Kidney (tissue), 14 donors: ENCODE data around the gene NRIP3. TPM values are rescaled to one million over a fixed set of nuclear protein-coding genes. Genes with fewer than 3 reads are reported as not detected.

ENCODE experiments used
- DNase-seq, 5 donors: peaks; one replicate each; pipeline ENCODE4 v3.0.0-alpha.2; 2013 to 2020
- FAIRE-seq: peaks from 2 replicates; lab custom pipeline; 2012; peaks lifted over from hg19 to GRCh38; lab: Jason Lieb, UNC
- H3K27ac ChIP-seq, 2 donors: one replicate each; pipeline ENCODE4 v1.7.0; 2013; ENCODE audit warnings: low read depth in 2 of 2, low read length in 2 of 2, inconsistent platforms in 1 of 2
- H3K27me3 ChIP-seq: one replicate; pipeline ENCODE4 v1.7.1; 2013; ENCODE audit warnings: low read length, inconsistent platforms; ENCODE audit not compliant: control insufficient read depth, insufficient read depth
- H3K36me3 ChIP-seq, 3 donors: one replicate each; pipeline versions ENCODE4 v1.7.0 to v1.7.1; 2013; ENCODE audit warnings: low read length in 3 of 3, control low read depth in 1 of 3, inconsistent platforms in 1 of 3; ENCODE audit not compliant: insufficient read depth in 3 of 3, control insufficient read depth in 2 of 3
- H3K4me1 ChIP-seq, 3 donors: one replicate each; pipeline versions ENCODE4 v1.7.0 to v1.7.1; 2013; ENCODE audit warnings: low read length in 3 of 3, inconsistent platforms in 1 of 3, low read depth in 1 of 3; ENCODE audit not compliant: control insufficient read depth in 2 of 3, insufficient read depth in 2 of 3
- H3K4me3 ChIP-seq, 3 donors: one replicate each; pipeline versions ENCODE4 v1.7.0 to v1.8.1; 2013; ENCODE audit warnings: low read length in 3 of 3, control low read depth in 1 of 3, inconsistent platforms in 1 of 3
- H3K9ac ChIP-seq, 3 donors: one replicate each; pipeline versions ENCODE4 v1.7.0 to v1.7.1; 2013; ENCODE audit warnings: low read length in 3 of 3, control low read depth in 1 of 3, inconsistent platforms in 1 of 3
- H3K9me3 ChIP-seq, 3 donors: one replicate each; pipeline versions ENCODE4 v1.7.0 to v1.7.1; 2013; ENCODE audit warnings: low read length in 3 of 3, control low read depth in 1 of 3, inconsistent platforms in 1 of 3; ENCODE audit not compliant: control insufficient read depth in 2 of 3, insufficient read depth in 1 of 3
- CTCF ChIP-seq: IDR thresholded peaks from 3 replicates; pipeline ENCODE4 v1.5.1; 2012; ENCODE audit warnings: mild to moderate bottlenecking, moderate library complexity, borderline replicate concordance; ENCODE audit not compliant: insufficient read depth; ENCODE audit errors: extremely low read depth
- intact Hi-C: fragments of 100-400 bp; cut with DNase I; formaldehyde crosslinking; loops from one replicate; pipeline ENCODE4 v1.11.1; 2022
- polyA plus RNA-seq: library from polyadenylated mRNA; stranded (reverse); fragments of 350-450 nt; fragmentation: Illumina TruSeq; extraction: RNeasy Lipid Tissue Mini Kit (QIAGEN cat#74804); gene quantifications from one replicate; pipeline ENCODE4 v1.2.3, GENCODE V29; 2014; ENCODE audit warnings: low read depth, low replicate concordance; ENCODE audit not compliant: insufficient read depth
- total RNA-seq: library from RNA; stranded (reverse); fragmentation: NEBNext Ultra II Directional; extraction: Animal tissue kit (Norgen Biotek cat#: 25700); gene quantifications from one replicate; pipeline ENCODE4 v1.2.1, GENCODE V29; 2021
- donor health status: control.
- donor health status: control.
- donor health status: control.
- donor health status: control.
- donor health status: control.
- donor health status: DM: yes; HTN: yes; CAD: no.
- donor health status: Normal renal cell carcinoma (clear cell type).

Gene NRIP3
- total and polyA plus RNA-seq, 2 donors from 2014 or later: 1.1 to 1.6 TPM

GRCh38 chr11:8934742-8935488, 68.9 kb downstream of the NRIP3 start:
- FAIRE-seq: no peak

GRCh38 chr11:8933931-8934330, 69.9 kb downstream of the NRIP3 start:
- H3K27ac ChIP-seq: no peak overlapping the region
- H3K9me3 ChIP-seq: no peaks in the 10 kb centered on the region
- no peaks in the 10 kb centered on the region for H3K36me3 ChIP-seq
- FAIRE-seq (no peak), DNase-seq (no peak)
- TF ChIP-seq CTCF: no peak
- H3K27me3 ChIP-seq: no peaks in the 10 kb centered on the region
- intact Hi-C loops: no loop called here
- H3K9ac ChIP-seq: no peak overlapping the region
- no peaks in the 10 kb centered on the region for H3K4me1 ChIP-seq
- no peak overlapping the region for H3K4me3 ChIP-seq

More at GRCh38 chr11:8934742-8935488, 68.9 kb downstream of the NRIP3 start:
- TF ChIP-seq CTCF: no peak
- Histone ChIP-seq H3K36me3 (no peaks in the 10 kb centered on the region), H3K4me3 (no peak overlapping the region), H3K9me3 (no peaks in the 10 kb centered on the region), H3K4me1 (no peaks in the 10 kb centered on the region), H3K27me3 (no peaks in the 10 kb centered on the region), H3K9ac (no peak overlapping the region), H3K27ac (no peak overlapping the region)
- intact Hi-C loops: no loop called here
- no peak for DNase-seq

GRCh38 chr11:8932564-8933180, 71.1 kb downstream of the NRIP3 start, which contains the start of gene C11orf16:
Gene C11orf16, minus strand, starts transcription at chr11:8932947. Its CDS starts 639 bp downstream, at chr11:8932308.
- peak in 2 of 5 donors; percentile 39 to 40 for DNase-seq
- Histone ChIP-seq H3K27me3 (no peaks in the 10 kb centered on the region), H3K4me3 (no peak within 1 kb of the TSS), H3K27ac (no peak within 1 kb of the TSS), H3K36me3 (no peaks in the 10 kb centered on the region), H3K4me1 (no peaks in the 10 kb centered on the region), H3K9me3 (no peaks in the 10 kb centered on the region), H3K9ac (no peak within 1 kb of the TSS)
- TF ChIP-seq CTCF: no peak
- intact Hi-C loops: no loop called here
- FAIRE-seq: no peak

Other genes starting within 250 kb of the NRIP3 start
- gene AKIP1, start 92.8 kb downstream of the NRIP3 start, total RNA-seq: 23.7 TPM
- 27.3 TPM for gene AKIP1, start 92.8 kb downstream of the NRIP3 start, polyA plus RNA-seq
- gene C11orf16, start 71.1 kb downstream of the NRIP3 start, total RNA-seq: 0.91 TPM
- gene C11orf16, start 71.1 kb downstream of the NRIP3 start, polyA plus RNA-seq: 0.28 TPM
- not detected for gene ASCL3, start 61.0 kb downstream of the NRIP3 start, total RNA-seq
- gene ASCL3, start 61.0 kb downstream of the NRIP3 start, polyA plus RNA-seq: not detected
- 64.4 TPM for gene TMEM9B, start 39.6 kb downstream of the NRIP3 start, total RNA-seq
- gene TMEM9B, start 39.6 kb downstream of the NRIP3 start, polyA plus RNA-seq: 73.0 TPM
- gene SCUBE2, start 87.6 kb upstream of the NRIP3 start, total RNA-seq: 3.5 TPM
- 0.65 TPM for gene SCUBE2, start 87.6 kb upstream of the NRIP3 start, polyA plus RNA-seq